WTC11 (cell line): Measurements from ENCODE around the gene KAZALD1. TPM values are rescaled to one million over a fixed set of nuclear protein-coding genes. Genes with fewer than 3 reads are reported as not detected.

Source experiments
- ATAC-seq: fragments of 200-7000 bp; cut with Tn5 transposase; 2 replicates; pipeline ENCODE4 v1.10.0; 2021; ENCODE audit warnings: mild to moderate bottlenecking, moderate library complexity
- CTCF ChIA-PET: fragments of 300-600 bp; sonication (Branson Sonifier 250); formaldehyde crosslinking; loops from one replicate; lab custom pipeline; 2021; ENCODE audit warnings: antibody characterized with exemption; lab: Charles Lee
- POLR2A ChIA-PET: fragments of 350-600 bp; sonication (Branson Sonifier 250); formaldehyde crosslinking; loops from one replicate; lab custom pipeline; 2021; ENCODE audit warnings: antibody characterized with exemption; lab: Charles Lee
- DNase-seq: peaks from one replicate; pipeline ENCODE4 v3.0.0; 2021; ENCODE audit warnings: low spot score
- H3K27ac Mint-ChIP-seq: 2 replicates; pipeline ENCODE4 v1.8.0; 2021; ENCODE audit warnings: mixed read lengths
- H3K27me3 Mint-ChIP-seq: 2 replicates; pipeline ENCODE4 v1.8.0; 2021; ENCODE audit warnings: low read depth, mild to moderate bottlenecking, moderate library complexity, mixed read lengths
- H3K36me3 Mint-ChIP-seq: 2 replicates; pipeline ENCODE4 v1.8.0; 2021; ENCODE audit warnings: mixed read lengths
- H3K4me1 Mint-ChIP-seq: 2 replicates; pipeline ENCODE4 v1.8.0; 2022; ENCODE audit warnings: mixed read lengths
- H3K4me3 Mint-ChIP-seq: 2 replicates; pipeline ENCODE4 v1.8.0; 2021; ENCODE audit warnings: mild to moderate bottlenecking, moderate library complexity, mixed read lengths
- H3K9me3 Mint-ChIP-seq: 2 replicates; pipeline ENCODE4 v1.8.0; 2021; ENCODE audit warnings: mixed read lengths
- ATF2 ChIP-seq: sonication (generic); formaldehyde crosslinking; IDR thresholded peaks from 2 replicates; pipeline ENCODE4 v1.8.1; 2022; ENCODE audit warnings: low read depth, missing genetic modification reagents, borderline replicate concordance
- CREM ChIP-seq: sonication (generic); formaldehyde crosslinking; IDR thresholded peaks from 2 replicates; pipeline ENCODE4 v1.8.1; 2022; ENCODE audit warnings: mild to moderate bottlenecking, missing genetic modification reagents, moderate library complexity
- ESRRA ChIP-seq: sonication (generic); formaldehyde crosslinking; IDR thresholded peaks from 2 replicates; pipeline ENCODE4 v1.8.1; 2022; ENCODE audit warnings: mild to moderate bottlenecking, missing genetic modification reagents, borderline replicate concordance
- FOXK1 ChIP-seq: sonication (generic); formaldehyde crosslinking; IDR thresholded peaks from 2 replicates; pipeline ENCODE4 v1.8.0; 2022; ENCODE audit warnings: mild to moderate bottlenecking, moderate library complexity, missing genetic modification reagents
- GRHL2 ChIP-seq: fragments of 250-450 bp; sonication (Bioruptor Pico); IDR thresholded peaks from 2 replicates; pipeline ENCODE4 v1.8.0; 2022; ENCODE audit warnings: mild to moderate bottlenecking, moderate library complexity; ENCODE audit not compliant: insufficient replicate concordance, severe bottlenecking
- GTF2I ChIP-seq: fragments of 250-450 bp; sonication (Bioruptor Pico); conservative IDR thresholded peaks from 2 replicates; pipeline ENCODE4 v1.4.0; 2021; ENCODE audit warnings: mild to moderate bottlenecking
- IRF2 ChIP-seq: sonication (generic); formaldehyde crosslinking; IDR thresholded peaks from 2 replicates; pipeline ENCODE4 v1.8.0; 2022; ENCODE audit warnings: low read depth, missing genetic modification reagents, borderline replicate concordance
- JAZF1 ChIP-seq: fragments of 250-450 bp; sonication (Bioruptor Pico); IDR thresholded peaks from 2 replicates; pipeline ENCODE4 v1.9.0; 2021; ENCODE audit warnings: moderate library complexity, mild to moderate bottlenecking, inconsistent platforms
- NR2C2 ChIP-seq: sonication (generic); formaldehyde crosslinking; IDR thresholded peaks from 2 replicates; pipeline ENCODE4 v1.8.0; 2022; ENCODE audit warnings: mild to moderate bottlenecking, missing genetic modification reagents
- SMAD4 ChIP-seq: sonication (generic); formaldehyde crosslinking; IDR thresholded peaks from 2 replicates; pipeline ENCODE4 v1.8.0; 2022; ENCODE audit warnings: mild to moderate bottlenecking, missing genetic modification reagents
- SOX15 ChIP-seq: fragments of 250-450 bp; sonication (Bioruptor Pico); IDR thresholded peaks from 2 replicates; pipeline ENCODE4 v1.9.0; 2021; ENCODE audit warnings: mild to moderate bottlenecking
- TEAD1 ChIP-seq: sonication (generic); formaldehyde crosslinking; IDR thresholded peaks from 2 replicates; pipeline ENCODE4 v1.8.0; 2022; ENCODE audit warnings: mild to moderate bottlenecking, missing genetic modification reagents
- TEAD4 ChIP-seq: sonication (generic); formaldehyde crosslinking; IDR thresholded peaks from 2 replicates; pipeline ENCODE4 v1.8.0; 2022; ENCODE audit warnings: mild to moderate bottlenecking, missing genetic modification reagents
- ZNF121 ChIP-seq: sonication (generic); formaldehyde crosslinking; IDR thresholded peaks from 2 replicates; pipeline ENCODE4 v1.8.0; 2023; ENCODE audit warnings: missing genetic modification reagents
- ZNF138 ChIP-seq: sonication (generic); formaldehyde crosslinking; conservative IDR thresholded peaks from 2 replicates; pipeline ENCODE4 v1.8.1; 2022; ENCODE audit warnings: mild to moderate bottlenecking, moderate library complexity, missing genetic modification reagents
- ZNF317 ChIP-seq: sonication (generic); formaldehyde crosslinking; IDR thresholded peaks from 2 replicates; pipeline ENCODE4 v1.8.1; 2023; ENCODE audit warnings: low read depth, mild to moderate bottlenecking, moderate library complexity, missing genetic modification reagents, borderline replicate concordance
- ZNF396 ChIP-seq: fragments of 250-450 bp; sonication (Bioruptor Pico); IDR thresholded peaks from 2 replicates; pipeline ENCODE4 v1.8.0; 2021; ENCODE audit warnings: mild to moderate bottlenecking, moderate library complexity, borderline replicate concordance
- ZNF532 ChIP-seq: fragments of 250-450 bp; sonication (Bioruptor Pico); IDR thresholded peaks from 2 replicates; pipeline ENCODE4 v1.9.0; 2021; ENCODE audit warnings: mild to moderate bottlenecking, borderline replicate concordance
- total RNA-seq: library from RNA; stranded (reverse); gene quantifications from 3 replicates; pipeline ENCODE4 v1.2.3, GENCODE V29; 2021
- TF ChIP-seq, protein P1 (sequence below): sonication (generic); formaldehyde crosslinking; IDR thresholded peaks from 2 replicates; pipeline ENCODE4 v1.8.1; 2023; ENCODE audit warnings: mild to moderate bottlenecking, missing genetic modification reagents, moderate library complexity
- TF ChIP-seq, protein P2 (sequence below): sonication (generic); formaldehyde crosslinking; IDR thresholded peaks from 2 replicates; pipeline ENCODE4 v1.8.1; 2023; ENCODE audit warnings: mild to moderate bottlenecking, missing genetic modification reagents, borderline replicate concordance

KAZALD1 gene
- total RNA-seq, 1 experiment from 2014 or later: 19.2 TPM

GRCh38 chr10:101035314-101035713 lies 26.5 kb upstream of the KAZALD1 start:
- TF ChIP-seq SOX15 (no peak), CREM (no peak), TEAD1 (no peak), SMAD4 (CRISPR knock-in tag) (no peak), ESRRA (CRISPR knock-in tag) (no peak), ZNF396 (CRISPR knock-in tag) (no peak), TEAD4 (CRISPR knock-in tag) (no peak), IRF2 (CRISPR knock-in tag) (no peak), ZNF532 (no peak), ZNF317 (CRISPR knock-in tag) (no peak), JAZF1 (CRISPR knock-in tag) (no peak), ZNF121 (CRISPR knock-in tag) (no peak), NR2C2 (CRISPR knock-in tag) (no peak), GTF2I (CRISPR knock-in tag) (no peak), FOXK1 (CRISPR knock-in tag) (no peak)
- TF ChIP-seq, protein P1, sequence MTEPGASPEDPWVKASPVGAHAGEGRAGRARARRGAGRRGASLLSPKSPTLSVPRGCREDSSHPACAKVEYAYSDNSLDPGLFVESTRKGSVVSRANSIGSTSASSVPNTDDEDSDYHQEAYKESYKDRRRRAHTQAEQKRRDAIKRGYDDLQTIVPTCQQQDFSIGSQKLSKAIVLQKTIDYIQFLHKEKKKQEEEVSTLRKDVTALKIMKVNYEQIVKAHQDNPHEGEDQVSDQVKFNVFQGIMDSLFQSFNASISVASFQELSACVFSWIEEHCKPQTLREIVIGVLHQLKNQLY (CRISPR knock-in tag): no peak
- DNase-seq: no peak
- Mint-ChIP-seq H3K9me3 (no peaks in the 10 kb centered on the region), H3K4me1 (peaks cover 14% of the 10 kb centered on the region), H3K4me3 (no peak overlapping the region), H3K27me3 (peaks cover 61% of the 10 kb centered on the region), H3K36me3 (no peaks in the 10 kb centered on the region), H3K27ac (no peak overlapping the region)
- ChIA-PET CTCF (interaction anchor here (0.7 to 9.7 kb wide), 6 partner anchors 15 to 38 kb away, joined by 3 to 143 read pairs (median 6); no protein-coding TSS in a partner anchor), POLR2A (interaction anchor here (0.6 kb wide), 1 partner anchor 210 kb away, joined by 7 read pairs; no protein-coding TSS in a partner anchor)
- no peak for ATAC-seq

DNA sequence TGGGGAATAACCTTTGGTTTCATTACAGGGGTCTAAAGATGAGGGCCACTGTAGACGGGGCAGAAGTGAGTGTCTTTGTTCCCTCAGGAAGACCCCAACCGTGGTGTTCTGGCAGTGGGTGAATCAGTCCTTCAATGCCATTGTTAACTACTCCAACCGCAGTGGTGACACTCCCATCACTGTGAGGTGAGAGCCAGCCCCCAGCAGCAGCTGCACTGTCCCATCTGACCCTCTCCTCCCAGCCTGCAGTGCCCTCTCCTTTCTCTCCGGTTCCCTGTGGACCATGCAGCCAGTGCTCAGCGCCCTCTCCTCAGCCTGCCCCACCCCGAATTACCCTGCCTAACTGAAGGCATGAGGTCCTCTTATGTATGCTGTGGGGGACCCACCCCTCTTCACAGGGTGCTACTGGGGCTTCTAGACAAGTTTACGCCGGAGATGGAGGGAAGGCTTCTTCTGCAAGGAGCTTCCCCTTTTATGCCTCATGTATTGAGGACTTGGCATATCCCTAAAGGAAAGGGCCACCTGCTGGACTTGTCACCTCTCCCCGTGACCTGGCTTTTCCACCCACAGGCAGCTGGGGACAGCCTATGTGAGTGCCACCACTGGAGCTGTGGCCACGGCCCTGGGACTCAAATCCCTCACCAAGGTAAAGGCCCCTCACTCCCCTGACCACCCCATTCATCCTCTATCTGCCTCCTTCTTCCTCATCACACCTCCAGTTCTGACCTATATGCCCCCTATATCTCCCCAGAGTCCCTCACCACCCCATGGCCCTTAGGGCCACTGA lies 25.7 kb upstream of the KAZALD1 start:
- Mint-ChIP-seq H3K27ac (no peak overlapping the region), H3K27me3 (peaks cover 60% of the 10 kb centered on the region), H3K4me1 (peaks cover 14% of the 10 kb centered on the region), H3K4me3 (no peak overlapping the region), H3K36me3 (no peaks in the 10 kb centered on the region), H3K9me3 (no peaks in the 10 kb centered on the region)
- ChIA-PET CTCF (interaction anchor here (1.2 to 9.7 kb wide), 5 partner anchors 14 to 39 kb away, joined by 3 to 143 read pairs (median 8); no protein-coding TSS in a partner anchor), POLR2A (no interaction called here)
- DNase-seq (no peak), ATAC-seq (no peak)
- TF ChIP-seq, protein P2, sequence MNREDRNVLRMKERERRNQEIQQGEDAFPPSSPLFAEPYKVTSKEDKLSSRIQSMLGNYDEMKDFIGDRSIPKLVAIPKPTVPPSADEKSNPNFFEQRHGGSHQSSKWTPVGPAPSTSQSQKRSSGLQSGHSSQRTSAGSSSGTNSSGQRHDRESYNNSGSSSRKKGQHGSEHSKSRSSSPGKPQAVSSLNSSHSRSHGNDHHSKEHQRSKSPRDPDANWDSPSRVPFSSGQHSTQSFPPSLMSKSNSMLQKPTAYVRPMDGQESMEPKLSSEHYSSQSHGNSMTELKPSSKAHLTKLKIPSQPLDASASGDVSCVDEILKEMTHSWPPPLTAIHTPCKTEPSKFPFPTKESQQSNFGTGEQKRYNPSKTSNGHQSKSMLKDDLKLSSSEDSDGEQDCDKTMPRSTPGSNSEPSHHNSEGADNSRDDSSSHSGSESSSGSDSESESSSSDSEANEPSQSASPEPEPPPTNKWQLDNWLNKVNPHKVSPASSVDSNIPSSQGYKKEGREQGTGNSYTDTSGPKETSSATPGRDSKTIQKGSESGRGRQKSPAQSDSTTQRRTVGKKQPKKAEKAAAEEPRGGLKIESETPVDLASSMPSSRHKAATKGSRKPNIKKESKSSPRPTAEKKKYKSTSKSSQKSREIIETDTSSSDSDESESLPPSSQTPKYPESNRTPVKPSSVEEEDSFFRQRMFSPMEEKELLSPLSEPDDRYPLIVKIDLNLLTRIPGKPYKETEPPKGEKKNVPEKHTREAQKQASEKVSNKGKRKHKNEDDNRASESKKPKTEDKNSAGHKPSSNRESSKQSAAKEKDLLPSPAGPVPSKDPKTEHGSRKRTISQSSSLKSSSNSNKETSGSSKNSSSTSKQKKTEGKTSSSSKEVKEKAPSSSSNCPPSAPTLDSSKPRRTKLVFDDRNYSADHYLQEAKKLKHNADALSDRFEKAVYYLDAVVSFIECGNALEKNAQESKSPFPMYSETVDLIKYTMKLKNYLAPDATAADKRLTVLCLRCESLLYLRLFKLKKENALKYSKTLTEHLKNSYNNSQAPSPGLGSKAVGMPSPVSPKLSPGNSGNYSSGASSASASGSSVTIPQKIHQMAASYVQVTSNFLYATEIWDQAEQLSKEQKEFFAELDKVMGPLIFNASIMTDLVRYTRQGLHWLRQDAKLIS: no peak
- no peak for TF ChIP-seq ZNF532
- no peak for TF ChIP-seq GRHL2 (CRISPR knock-in tag)
- TF ChIP-seq SOX15: no peak
- no peak for TF ChIP-seq ZNF138 (CRISPR knock-in tag)
- no peak for TF ChIP-seq ATF2 (CRISPR knock-in tag)
